Skin of body (tissue), 2 donors: ENCODE data around the gene PACRG. TPM values are rescaled to one million over a fixed set of nuclear protein-coding genes. Genes with fewer than 3 reads are reported as not detected.
A peak's percentile ranks its signal among the peaks of the same experiment; 100 is the strongest.

Experiments used
- DNase-seq: peaks from one replicate; lab custom pipeline; 2025; lab: John Stamatoyannopoulos, UW
- total RNA-seq: library from RNA; depleted of rRNA; stranded (reverse); fragments of >200 nt; gene quantifications from one replicate; pipeline ENCODE4 v1.2.3, GENCODE V29; 2014

The PACRG gene
- total RNA-seq, 1 donor from 2014 or later: 5.5 TPM

DNA sequence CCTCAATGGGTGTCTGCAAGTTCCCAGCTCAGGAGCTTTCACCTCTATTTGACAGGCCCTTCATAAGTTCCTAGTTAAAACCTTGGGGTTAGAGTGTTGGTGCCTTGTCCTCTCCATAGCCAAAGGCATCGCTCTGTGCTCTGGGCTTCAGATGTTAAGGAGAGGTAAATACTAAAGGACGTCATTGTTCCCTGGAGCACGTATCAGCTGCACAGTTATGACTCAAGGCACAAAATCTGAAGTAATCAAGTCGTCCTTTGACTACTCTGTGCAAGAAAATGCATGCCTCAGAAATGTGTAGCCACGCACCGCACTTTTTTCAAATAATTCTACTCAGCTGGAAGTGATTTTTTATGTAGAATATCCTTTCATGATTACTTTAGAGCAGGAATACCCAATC lies 446.0 kb downstream of the PACRG start:
- DNase-seq: no peak

- DNase-seq: no peak
These were observed 447.5 kb downstream of the PACRG start for GRCh38 chr6:163175301-163175700.

- DNase-seq: no peak
These were observed 448.3 kb downstream of the PACRG start for GRCh38 chr6:163176097-163176496.

DNA sequence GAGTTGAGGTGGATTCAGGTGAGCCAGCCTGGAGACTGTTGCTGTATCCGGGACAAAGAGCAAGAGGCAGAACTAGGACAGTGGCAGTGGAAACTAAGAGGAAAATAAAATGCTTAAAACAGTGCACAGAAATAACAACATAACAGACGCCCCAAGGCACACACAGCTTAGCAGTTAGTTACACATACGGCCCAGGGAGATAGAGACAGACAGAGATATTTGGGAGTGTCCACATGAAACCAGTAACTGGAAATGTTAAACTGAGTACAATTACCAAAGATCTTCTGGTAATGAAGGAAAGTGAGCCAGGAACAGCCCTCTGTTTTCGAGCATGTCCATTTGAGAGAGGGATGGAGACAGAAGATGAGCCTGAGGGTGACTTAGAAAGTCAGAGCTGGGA lies 449.2 kb downstream of the PACRG start:
- no peak for DNase-seq

- DNase-seq: no peak
These were observed 450.2 kb downstream of the PACRG start for GRCh38 chr6:163177892-163178420.

DNA sequence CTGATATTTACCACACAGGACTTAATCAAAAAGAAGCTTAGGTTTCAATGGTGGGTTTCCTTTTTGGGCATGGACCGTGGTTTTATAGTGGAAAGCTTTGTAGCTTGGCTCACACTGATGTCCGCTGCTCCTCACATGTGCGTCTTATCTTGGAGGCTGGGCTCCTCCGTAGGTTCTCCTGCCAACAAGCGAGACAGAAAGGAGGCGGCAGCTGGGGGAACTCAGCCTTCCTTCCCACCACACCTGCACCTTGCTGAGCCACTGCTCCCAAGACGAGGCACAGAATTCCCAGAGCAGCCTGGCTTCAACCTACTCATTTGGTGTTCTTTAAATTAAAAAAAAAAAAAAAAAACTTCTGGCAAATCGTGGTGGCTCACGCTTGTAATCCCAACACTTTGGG lies 451.3 kb downstream of the PACRG start:
- DNase-seq: no peak

DNA sequence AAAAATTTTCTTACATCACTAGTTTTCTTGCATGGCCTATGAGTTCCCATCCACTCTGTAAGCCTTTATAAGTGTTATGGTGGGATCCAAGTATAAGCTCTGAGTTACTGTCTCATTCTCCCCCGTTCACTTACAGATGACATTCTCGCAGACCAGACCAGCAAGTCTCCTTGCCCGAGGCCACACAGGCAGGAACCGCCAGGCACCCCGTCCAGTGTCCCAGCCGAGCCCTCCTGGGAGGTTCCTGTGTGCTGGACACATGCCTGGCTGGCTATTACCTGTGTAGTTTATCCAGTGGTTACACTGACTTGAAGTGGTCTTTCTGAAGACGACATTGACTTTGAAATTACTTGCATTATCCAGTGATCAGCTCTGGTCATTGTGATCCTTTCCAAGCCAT lies 451.9 kb downstream of the PACRG start:
- no peak for DNase-seq

DNA sequence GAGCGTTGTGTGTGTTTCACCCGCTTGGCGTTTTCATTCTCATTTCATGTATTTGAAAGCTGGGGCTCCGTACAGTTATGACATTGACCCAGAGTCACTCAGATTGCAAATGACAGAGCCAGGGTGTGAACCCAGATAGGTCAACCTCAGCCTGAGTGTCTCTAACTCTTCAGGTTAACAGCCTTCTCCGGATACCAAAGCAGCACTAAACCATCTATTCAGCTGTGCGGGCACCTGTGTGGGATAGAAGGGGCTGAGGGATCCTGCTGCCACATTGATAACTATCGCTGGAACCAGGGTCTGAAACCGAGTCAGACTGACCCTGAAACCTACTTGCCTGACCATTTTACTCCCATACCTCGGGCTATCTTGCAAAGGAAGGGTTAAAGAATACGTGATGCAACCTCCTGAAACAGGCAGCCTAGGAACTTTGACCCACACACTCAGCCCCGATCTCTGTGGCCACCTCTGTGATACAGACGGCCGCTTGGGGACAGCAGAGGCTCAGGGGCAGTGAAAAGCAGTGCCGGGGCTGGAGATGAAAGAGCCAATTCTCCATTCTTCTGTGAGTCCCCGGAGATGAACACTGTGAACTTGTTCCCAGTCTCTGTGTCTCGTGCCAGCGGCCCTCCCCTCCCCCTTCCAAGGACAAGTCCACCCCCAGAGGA lies 453.2 kb downstream of the PACRG start:
- DNase-seq: peak; percentile 16

DNA sequence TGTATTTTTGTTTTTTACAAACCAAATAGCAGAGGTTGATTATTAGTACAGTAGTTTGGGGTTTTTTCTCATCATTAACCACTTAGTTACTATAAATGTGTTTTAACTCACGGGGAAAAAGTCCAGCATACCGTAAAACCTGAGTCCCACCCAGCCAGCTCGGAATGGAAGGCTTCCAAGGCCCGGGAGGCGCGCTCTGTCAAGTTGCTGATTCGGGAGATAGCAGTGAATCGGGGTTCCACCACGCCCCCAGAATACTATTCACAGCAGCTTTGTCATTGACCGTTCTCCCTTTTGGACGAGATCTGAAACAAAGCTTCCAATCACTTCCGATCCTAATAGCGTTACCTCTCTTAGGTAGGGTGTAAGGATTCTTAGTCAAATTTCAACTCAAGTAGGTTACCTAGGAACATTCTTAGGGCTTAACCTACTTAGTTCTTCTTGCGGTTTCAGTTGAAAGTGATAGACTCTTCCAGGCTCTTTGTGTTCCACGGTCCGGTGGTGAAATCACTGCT lies 453.9 kb downstream of the PACRG start:
- no peak for DNase-seq

DNA sequence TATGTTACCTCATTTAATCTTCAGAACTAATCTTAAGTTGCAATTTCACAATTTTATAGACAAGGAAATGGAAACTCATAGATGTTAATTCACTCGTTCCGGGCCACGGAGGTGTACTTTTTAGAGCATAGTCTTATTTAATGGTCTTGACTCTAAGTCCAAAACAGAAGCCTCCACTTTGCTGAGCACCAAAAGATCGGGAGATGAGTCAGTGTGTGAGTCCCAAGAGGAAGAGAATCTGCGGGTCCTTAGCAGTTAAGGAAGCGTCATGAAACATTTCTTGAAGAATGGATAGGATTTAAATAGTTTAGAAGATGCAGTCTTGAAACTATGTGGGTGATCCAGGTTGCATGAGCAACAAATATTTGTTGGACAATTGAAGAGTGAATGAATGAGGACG lies 454.9 kb downstream of the PACRG start:
- no peak for DNase-seq

DNA sequence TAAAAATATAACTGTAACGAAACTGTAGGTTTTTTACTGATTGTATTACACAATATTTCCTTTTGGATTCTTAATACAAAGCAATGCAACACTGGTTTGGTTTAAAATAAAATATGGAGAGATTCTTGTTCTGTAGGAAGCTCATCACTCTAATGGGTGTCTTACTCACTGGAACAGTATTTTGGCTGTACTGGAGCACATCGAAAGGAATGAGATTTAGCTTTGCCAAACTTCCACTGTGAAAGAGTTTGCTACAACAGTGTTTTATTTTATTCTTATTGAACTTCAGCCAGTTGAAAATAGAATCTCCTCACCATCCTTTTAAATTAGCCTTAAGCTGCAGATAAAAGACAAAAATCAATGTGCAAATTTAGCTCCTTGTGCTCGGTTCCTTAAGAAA lies 456.0 kb downstream of the PACRG start:
- DNase-seq: peak; percentile 23

DNA sequence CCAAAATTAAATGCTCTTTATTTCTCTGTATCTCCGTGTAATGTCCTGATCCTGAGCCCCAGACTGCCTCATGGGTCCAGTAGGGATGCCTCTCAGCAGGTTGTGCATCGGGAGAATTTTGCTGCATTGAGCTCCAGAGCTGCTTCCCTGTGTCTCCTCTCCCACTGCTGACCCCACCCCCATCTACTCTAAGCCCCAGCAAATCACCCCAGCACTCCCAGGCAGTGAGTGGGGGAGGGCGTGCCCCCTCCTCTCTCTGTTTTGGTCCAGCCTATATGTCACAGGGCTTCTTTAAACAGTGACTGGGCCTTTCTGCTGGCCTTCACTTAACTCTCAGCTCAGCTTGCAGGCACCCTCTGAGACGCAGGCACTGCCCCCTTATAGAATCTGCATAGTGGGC lies 458.0 kb downstream of the PACRG start:
- no peak for DNase-seq

- no peak for DNase-seq
These were observed 458.8 kb downstream of the PACRG start for GRCh38 chr6:163186527-163186926.

DNA sequence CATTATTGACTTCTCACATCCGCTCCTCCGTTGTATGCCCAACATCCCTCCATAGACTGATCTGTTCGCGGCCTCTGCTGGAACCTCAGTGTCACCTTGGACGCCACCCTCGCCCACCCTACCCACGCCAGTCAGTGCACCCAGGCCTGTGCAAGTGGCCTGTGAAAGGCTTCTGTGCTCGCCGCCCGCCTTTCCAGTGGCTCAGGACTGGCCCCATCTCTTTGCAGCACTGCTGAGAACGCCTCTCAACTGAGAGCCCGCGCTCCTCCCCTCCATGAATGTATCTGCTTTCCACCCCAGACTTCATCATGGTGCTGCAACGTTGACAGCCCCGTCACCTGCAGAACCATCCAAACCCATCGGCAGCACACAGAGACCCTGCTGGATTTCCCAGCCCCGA lies 459.4 kb downstream of the PACRG start:
- DNase-seq: no peak

DNA sequence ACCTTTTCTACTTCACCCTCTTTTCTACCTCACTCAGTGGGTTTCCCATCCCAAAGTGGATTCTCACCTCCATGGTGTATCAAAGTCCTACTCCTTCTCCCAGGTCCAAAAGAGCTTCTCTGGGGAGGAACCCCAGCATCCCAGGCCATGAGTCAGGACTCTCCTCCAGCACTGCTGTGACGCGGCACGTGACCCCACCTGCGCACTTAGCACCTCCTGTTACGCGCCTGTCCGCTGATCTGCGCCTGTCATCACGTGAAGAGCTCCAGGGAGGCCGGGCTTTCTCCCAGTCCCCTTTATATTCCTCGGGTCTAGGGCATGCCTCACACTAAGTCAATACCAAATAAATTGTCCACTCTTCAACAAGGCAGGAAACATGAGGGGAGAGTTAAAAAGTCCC lies 459.8 kb downstream of the PACRG start:
- DNase-seq: no peak

- no peak for DNase-seq
These were observed 461.0 kb downstream of the PACRG start for GRCh38 chr6:163188746-163189145.

GRCh38 chr6:163189609-163190008 lies 461.8 kb downstream of the PACRG start:
- no peak for DNase-seq

- DNase-seq: no peak
These were observed 463.0 kb downstream of the PACRG start for GRCh38 chr6:163190786-163191185.

DNA sequence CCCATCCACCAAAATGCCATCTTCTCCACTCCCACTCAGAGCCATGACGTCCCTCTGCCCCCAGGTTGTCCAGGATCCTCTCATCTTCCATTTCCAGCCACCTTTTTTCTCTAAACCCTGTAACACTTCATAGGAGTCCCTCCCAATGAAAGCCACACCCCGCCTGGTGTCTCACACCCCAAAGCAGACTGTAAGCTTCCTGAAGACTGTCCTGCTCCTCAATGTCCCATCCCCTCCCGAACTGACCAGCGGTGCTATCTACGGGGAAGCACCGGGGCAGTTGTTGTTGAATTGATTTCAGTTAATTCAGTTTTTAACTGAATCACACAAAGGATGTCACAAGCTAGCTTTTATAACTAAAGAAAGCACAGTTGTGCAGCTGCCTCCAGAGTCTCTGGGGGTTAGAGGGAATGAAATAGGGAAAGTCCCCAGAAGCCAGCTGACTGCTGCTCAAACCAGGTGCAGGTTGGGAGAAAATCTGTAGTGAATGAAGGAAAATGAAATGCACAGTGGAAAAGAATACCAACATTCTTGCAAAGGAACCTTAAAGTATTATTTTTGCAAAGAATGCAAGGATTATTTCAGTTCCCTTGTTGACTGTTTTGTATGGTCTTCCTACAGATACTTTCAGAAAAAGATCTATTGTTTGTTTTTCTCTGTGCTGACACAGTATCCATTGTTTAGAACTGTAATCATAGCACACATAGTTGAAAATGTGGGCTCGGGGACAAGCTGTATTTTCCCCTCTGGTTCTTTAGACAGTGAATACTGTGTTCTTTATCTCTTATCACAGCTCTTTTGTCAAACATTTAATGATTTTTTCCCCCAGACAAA lies 464.1 kb downstream of the PACRG start:
- no peak for DNase-seq

- no peak for DNase-seq
These were observed 464.8 kb downstream of the PACRG start for GRCh38 chr6:163192591-163192990.

GRCh38 chr6:163193326-163193725 lies 465.6 kb downstream of the PACRG start:
- DNase-seq: no peak
